HepG2 (cell line): ENCODE results near the gene ADD2. TPM values are rescaled to one million over a fixed set of nuclear protein-coding genes. Genes with fewer than 3 reads are reported as not detected.
A peak's percentile ranks its signal among the peaks of the same experiment; 100 is the strongest.

Experiments
- FOXK2 ChIP-seq: fragments of 450-650 bp; IDR thresholded peaks from 2 replicates; pipeline ENCODE4 v1.6.1; 2016
- HNF4A ChIP-seq: sonication (generic); formaldehyde crosslinking; IDR thresholded peaks from 2 replicates; pipeline ENCODE4 v1.4.0; 2020; ENCODE audit warnings: missing genetic modification reagents
- MAFF ChIP-seq: IDR thresholded peaks from 2 replicates; pipeline ENCODE4 v1.6.1; 2011; ENCODE audit warnings: low read depth, low read length, improper control_type of control experiment
- MBD4 ChIP-seq: IDR thresholded peaks from 2 replicates; pipeline ENCODE4 v1.6.1; 2012; ENCODE audit warnings: low read length, inconsistent platforms, borderline replicate concordance
- MED13 ChIP-seq: sonication (generic); formaldehyde crosslinking; IDR thresholded peaks from 2 replicates; pipeline ENCODE4 v1.5.0; 2020; ENCODE audit warnings: missing genetic modification reagents
- MXI1 ChIP-seq: IDR thresholded peaks from 3 replicates; pipeline ENCODE4 v1.6.1; 2012; ENCODE audit warnings: low read depth, low read length, inconsistent platforms, borderline replicate concordance
- SOX5 ChIP-seq: IDR thresholded peaks from 2 replicates; pipeline ENCODE4 v1.6.1; 2016; ENCODE audit warnings: borderline replicate concordance
- TCF7L2 ChIP-seq: IDR thresholded peaks from 2 replicates; pipeline ENCODE4 v1.6.1; 2011; ENCODE audit warnings: mild to moderate bottlenecking, low read depth, low read length, moderate library complexity
- TEAD3 ChIP-seq: optimal IDR thresholded peaks from 2 replicates; pipeline ENCODE3; 2016; ENCODE audit warnings: borderline replicate concordance
- ZBED4 ChIP-seq: sonication (generic); formaldehyde crosslinking; IDR thresholded peaks from 2 replicates; pipeline ENCODE4 v1.4.0; 2020; ENCODE audit warnings: missing genetic modification reagents, borderline replicate concordance
- ZNF205 ChIP-seq: IDR thresholded peaks from 2 replicates; pipeline ENCODE4 v1.6.1; 2018; ENCODE audit warnings: missing biosample characterization, missing genetic modification reagents
- ZNF567 ChIP-seq: sonication (generic); formaldehyde crosslinking; IDR thresholded peaks from 2 replicates; pipeline ENCODE4 v1.8.1; 2023; ENCODE audit warnings: mild to moderate bottlenecking, missing genetic modification reagents, borderline replicate concordance
- ZXDC ChIP-seq: sonication (generic); formaldehyde crosslinking; IDR thresholded peaks from 2 replicates; pipeline ENCODE4 v1.5.0; 2020; ENCODE audit warnings: mild to moderate bottlenecking, missing genetic modification reagents
- polyA plus RNA-seq, 8 experiments: library from polyadenylated mRNA; depleted of rRNA in 3 of 8; stranded (reverse) in 7 of 8; unstranded in 1 of 8; fragments of >200 nt; fragmentation: Illumina TruSeq in 4 of 8; extraction: Trizol in 4 of 8; gene quantifications; 2 replicates each; pipeline versions ENCODE4 v1.2.1 to v1.2.3, GENCODE V29; 2011 to 2016; ENCODE audit warnings: low read depth in 4 of 8, missing spikeins in 1 of 8, mixed read lengths in 1 of 8; ENCODE audit not compliant: insufficient read depth in 1 of 8
- total RNA-seq, 5 experiments: library from RNA; depleted of rRNA; stranded (reverse); fragments of >200 nt; fragmentation: Illumina TruSeq; extraction: Trizol; gene quantifications; 2 replicates each; pipeline ENCODE4 v1.2.3, GENCODE V29; 2016; ENCODE audit warnings: low read depth in 1 of 5
- TF ChIP-seq, protein P1 (sequence below): sonication (generic); formaldehyde crosslinking; IDR thresholded peaks from 2 replicates; pipeline ENCODE4 v1.9.0; 2021; ENCODE audit warnings: missing genetic modification reagents, borderline replicate concordance
- TF ChIP-seq, protein P2 (sequence below): sonication (generic); formaldehyde crosslinking; IDR thresholded peaks from 2 replicates; pipeline ENCODE4 v1.4.0; 2020; ENCODE audit warnings: mild to moderate bottlenecking, missing genetic modification reagents
- TF ChIP-seq, protein P3 (sequence below), 2 experiments: IDR thresholded peaks; 2 replicates each; pipeline ENCODE4 v1.6.1; 2011 to 2012; ENCODE audit warnings: low read length in 2 of 2, borderline replicate concordance in 1 of 2, low read depth in 1 of 2, mild to moderate bottlenecking in 1 of 2, moderate library complexity in 1 of 2

Gene ADD2
- total and polyA plus RNA-seq, 2 of the 13 experiments (the other 11 are each of a cell fraction or from before 2014, with no cell fraction given): 0.05 to 0.13 TPM

DNA sequence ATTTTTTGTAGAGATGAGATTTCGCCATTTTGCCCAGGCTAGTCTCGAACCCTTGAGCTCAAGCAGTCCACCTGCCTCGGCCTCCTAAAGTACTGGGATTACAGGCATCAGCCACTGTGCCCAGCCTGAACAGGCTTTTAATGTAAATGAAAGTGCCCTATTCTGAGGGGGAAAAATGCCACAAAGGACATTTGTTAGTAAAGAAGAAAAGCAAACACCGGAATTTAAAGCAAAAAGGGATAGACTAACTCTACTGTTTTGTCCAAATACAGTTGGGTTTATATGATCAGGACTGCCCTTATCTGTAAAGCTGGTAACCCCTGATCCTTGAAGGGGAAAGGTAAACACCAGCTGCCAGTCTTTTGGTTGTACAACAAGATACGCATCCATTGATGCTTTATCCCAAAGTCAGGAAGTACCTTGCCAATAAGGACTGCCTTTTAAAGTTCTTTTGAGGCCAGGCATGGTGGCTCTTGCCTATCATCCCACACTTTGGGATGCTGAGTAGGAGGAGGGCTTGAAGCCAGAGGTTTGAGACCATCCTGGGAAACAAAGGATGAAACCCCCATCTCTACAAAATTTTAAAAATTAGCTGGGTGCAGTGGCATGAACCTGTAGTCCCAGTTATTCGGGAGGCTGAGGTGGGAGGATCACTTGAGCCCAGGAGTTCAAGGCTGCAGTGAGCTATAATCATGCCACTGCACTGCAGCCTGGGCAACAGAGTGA lies 39.3 kb upstream of the ADD2 start (continued):
- TF ChIP-seq TEAD3 (CRISPR knock-in tag) (peak; percentile 84), MXI1 (no peak; the same call in 2 of the 3 replicates), ZBED4 (CRISPR knock-in tag) (no peak; the same call in 1 of the 2 replicates), MAFF (0 out of 2 replicates have a peak, but pooled peaks have one; percentile 13), MBD4 (peak; percentile 59; the same call in 1 of the 2 replicates), TCF7L2 (no peak), ZNF205 (CRISPR knock-in tag) (peak; percentile 79; the same call in 1 of the 2 replicates), HNF4A (peak; percentile 91), SOX5 (CRISPR knock-in tag) (peak; percentile 93), FOXK2 (peak; percentile 87), MED13 (peak; percentile 98), ZNF567 (CRISPR knock-in tag) (no peak), ZXDC (CRISPR knock-in tag) (no peak)
- TF ChIP-seq, protein P1, sequence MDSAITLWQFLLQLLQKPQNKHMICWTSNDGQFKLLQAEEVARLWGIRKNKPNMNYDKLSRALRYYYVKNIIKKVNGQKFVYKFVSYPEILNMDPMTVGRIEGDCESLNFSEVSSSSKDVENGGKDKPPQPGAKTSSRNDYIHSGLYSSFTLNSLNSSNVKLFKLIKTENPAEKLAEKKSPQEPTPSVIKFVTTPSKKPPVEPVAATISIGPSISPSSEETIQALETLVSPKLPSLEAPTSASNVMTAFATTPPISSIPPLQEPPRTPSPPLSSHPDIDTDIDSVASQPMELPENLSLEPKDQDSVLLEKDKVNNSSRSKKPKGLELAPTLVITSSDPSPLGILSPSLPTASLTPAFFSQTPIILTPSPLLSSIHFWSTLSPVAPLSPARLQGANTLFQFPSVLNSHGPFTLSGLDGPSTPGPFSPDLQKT (CRISPR knock-in tag): no peak
- TF ChIP-seq, protein P2, sequence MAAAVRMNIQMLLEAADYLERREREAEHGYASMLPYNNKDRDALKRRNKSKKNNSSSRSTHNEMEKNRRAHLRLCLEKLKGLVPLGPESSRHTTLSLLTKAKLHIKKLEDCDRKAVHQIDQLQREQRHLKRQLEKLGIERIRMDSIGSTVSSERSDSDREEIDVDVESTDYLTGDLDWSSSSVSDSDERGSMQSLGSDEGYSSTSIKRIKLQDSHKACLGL (CRISPR knock-in tag): no peak
- TF ChIP-seq, protein P3, sequence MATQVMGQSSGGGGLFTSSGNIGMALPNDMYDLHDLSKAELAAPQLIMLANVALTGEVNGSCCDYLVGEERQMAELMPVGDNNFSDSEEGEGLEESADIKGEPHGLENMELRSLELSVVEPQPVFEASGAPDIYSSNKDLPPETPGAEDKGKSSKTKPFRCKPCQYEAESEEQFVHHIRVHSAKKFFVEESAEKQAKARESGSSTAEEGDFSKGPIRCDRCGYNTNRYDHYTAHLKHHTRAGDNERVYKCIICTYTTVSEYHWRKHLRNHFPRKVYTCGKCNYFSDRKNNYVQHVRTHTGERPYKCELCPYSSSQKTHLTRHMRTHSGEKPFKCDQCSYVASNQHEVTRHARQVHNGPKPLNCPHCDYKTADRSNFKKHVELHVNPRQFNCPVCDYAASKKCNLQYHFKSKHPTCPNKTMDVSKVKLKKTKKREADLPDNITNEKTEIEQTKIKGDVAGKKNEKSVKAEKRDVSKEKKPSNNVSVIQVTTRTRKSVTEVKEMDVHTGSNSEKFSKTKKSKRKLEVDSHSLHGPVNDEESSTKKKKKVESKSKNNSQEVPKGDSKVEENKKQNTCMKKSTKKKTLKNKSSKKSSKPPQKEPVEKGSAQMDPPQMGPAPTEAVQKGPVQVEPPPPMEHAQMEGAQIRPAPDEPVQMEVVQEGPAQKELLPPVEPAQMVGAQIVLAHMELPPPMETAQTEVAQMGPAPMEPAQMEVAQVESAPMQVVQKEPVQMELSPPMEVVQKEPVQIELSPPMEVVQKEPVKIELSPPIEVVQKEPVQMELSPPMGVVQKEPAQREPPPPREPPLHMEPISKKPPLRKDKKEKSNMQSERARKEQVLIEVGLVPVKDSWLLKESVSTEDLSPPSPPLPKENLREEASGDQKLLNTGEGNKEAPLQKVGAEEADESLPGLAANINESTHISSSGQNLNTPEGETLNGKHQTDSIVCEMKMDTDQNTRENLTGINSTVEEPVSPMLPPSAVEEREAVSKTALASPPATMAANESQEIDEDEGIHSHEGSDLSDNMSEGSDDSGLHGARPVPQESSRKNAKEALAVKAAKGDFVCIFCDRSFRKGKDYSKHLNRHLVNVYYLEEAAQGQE (IDR thresholded peaks at IDR 0.05; ENCODE audit: borderline replicate concordance in 1 of 2, low read depth in 1 of 2, low read length in 2 of 2): no peak; a peak in 1 of 4 replicates
